NT2/D1 (cell line): ENCODE measurements around the gene AHRR.

Experiments
- SUZ12 ChIP-seq: IDR thresholded peaks from 2 replicates; pipeline ENCODE4 v1.6.1; 2011; ENCODE audit not compliant: insufficient read length, insufficient read depth; ENCODE audit errors: extremely low read depth
- YY1 ChIP-seq: IDR thresholded peaks from 2 replicates; pipeline ENCODE4 v1.6.1; 2011; ENCODE audit not compliant: insufficient read length, insufficient read depth
- ZNF274 ChIP-seq: IDR thresholded peaks from 2 replicates; pipeline ENCODE4 v1.6.1; 2011; ENCODE audit warnings: mild to moderate bottlenecking, low read depth, low read length

GRCh38 chr5:454936-455335, 133.4 kb downstream of the AHRR start:
- TF ChIP-seq YY1 (no peak), ZNF274 (no peak), SUZ12 (no peak)
